ENCODE data around the gene TUBG2. TPM values are rescaled to one million over a fixed set of nuclear protein-coding genes. Genes with fewer than 3 reads are reported as not detected.

The TUBG2 gene
- total RNA-seq, 1 donor from 2014 or later, result 7.3 TPM

GRCh38 chr17:42677012-42677857, 18.2 kb downstream of the TUBG2 start:
- ATAC-seq, result peak; percentile 76

GRCh38 chr17:42677921-42678781, 19.1 kb downstream of the TUBG2 start:
- ATAC-seq, result peak; percentile 23

GRCh38 chr17:42678951-42679491, 19.9 kb downstream of the TUBG2 start:
- peak; percentile 0 for ATAC-seq

- ATAC-seq, result peak; percentile 31
These were observed 20.6 kb downstream of the TUBG2 start for GRCh38 chr17:42679492-42680330.

GRCh38 chr17:42680331-42680808, 21.3 kb downstream of the TUBG2 start:
- ATAC-seq, result no peak

GRCh38 chr17:42681976-42682721, 23.1 kb downstream of the TUBG2 start, which contains the start of gene CNTNAP1:
Gene CNTNAP1 (plus strand): TSS chr17:42682531. CDS start chr17:42682830, 299 bp downstream.
- no peak for ATAC-seq

DNA sequence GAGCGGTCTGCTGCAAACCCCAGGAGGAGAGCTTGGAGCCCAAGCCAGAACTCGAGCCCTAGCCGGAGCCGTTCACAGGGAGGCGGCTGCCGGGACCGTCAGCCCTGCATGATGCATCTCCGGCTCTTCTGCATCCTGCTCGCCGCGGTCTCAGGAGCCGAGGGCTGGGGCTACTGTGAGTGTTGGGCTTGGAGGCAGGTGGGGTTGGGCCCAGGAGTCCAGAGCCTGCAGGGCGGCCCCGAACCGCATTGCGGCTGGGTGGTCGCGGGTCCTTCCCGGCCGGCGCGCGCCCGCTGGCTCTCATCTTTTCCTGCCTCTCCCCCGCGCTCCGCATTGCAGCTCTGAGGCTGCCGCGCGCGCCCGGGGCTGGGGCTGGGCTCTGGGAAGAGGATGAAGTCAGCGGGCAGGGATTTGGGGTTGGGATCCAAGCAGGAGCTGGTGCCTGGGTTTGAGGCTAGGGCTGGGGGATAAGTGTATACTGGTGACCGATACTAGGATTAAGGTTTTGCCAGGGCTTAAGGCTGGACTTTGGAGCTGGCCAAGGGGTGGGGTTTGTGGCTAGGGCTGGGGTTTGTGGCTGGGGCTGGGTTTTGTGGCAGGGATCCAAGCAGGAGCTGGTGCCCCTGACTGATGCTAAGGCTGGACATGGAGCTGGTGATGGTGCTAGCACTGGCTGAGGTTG, 23.8 kb downstream of the TUBG2 start:
- ATAC-seq, result peak; percentile 1

GRCh38 chr17:42683407-42684034, 24.4 kb downstream of the TUBG2 start:
- peak; percentile 5 for ATAC-seq

DNA sequence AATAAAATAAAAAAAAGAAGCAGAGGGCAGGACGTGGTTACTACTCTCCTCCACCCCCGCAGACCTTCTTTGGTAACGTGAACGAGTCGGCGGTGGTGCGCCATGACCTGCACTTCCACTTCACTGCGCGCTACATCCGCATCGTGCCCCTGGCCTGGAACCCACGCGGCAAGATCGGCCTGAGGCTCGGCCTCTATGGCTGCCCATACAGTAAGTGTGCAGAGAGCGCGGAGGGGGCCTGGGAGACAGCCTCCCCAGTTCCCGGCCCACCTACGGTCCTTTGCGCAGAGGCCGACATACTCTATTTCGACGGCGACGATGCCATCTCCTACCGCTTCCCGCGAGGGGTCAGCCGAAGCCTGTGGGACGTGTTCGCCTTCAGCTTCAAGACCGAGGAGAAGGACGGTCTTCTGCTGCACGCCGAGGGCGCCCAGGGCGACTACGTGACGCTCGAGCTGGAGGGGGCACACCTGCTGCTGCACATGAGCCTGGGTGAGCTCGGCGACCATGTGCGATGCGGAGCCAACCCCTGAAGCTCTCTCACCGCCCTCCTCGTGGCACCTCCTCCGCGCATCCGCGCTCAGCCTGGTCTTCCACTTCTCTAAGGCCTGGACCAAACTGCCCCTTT, 26.0 kb downstream of the TUBG2 start:
- no peak for ATAC-seq

GRCh38 chr17:42685831-42686230, 26.7 kb downstream of the TUBG2 start:
- ATAC-seq, result no peak

DNA sequence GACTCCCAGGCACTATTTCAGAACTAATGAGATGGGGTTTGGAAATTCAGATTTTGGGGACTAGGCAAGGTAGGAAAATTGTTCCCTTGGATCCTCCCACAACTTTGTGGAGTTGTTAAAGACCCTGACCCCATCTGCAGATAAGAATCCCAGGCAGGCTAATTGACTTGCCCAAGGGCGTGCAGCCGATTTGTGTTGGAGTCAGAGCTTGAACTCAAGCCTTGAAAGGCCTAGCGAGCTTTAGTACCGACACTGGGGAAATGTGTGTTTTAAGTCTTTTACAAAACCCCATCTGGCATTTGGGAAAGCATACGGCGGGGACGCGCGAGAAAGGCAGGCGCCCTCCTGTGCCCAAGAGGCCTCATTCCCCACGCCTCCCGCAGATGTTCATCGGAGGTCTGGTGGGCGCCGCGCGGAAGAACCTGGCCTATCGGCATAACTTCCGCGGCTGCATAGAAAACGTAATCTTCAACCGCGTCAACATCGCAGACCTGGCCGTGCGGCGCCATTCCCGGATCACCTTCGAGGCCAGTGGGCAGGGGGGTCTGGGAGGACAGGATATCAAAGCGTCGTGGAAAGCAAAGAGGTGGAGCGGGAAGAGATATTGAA, 27.5 kb downstream of the TUBG2 start:
- ATAC-seq, result no peak

GRCh38 chr17:42687707-42688320, 28.7 kb downstream of the TUBG2 start:
- no peak for ATAC-seq

- no peak for ATAC-seq
These were observed 31.5 kb downstream of the TUBG2 start for GRCh38 chr17:42690596-42690995.

DNA sequence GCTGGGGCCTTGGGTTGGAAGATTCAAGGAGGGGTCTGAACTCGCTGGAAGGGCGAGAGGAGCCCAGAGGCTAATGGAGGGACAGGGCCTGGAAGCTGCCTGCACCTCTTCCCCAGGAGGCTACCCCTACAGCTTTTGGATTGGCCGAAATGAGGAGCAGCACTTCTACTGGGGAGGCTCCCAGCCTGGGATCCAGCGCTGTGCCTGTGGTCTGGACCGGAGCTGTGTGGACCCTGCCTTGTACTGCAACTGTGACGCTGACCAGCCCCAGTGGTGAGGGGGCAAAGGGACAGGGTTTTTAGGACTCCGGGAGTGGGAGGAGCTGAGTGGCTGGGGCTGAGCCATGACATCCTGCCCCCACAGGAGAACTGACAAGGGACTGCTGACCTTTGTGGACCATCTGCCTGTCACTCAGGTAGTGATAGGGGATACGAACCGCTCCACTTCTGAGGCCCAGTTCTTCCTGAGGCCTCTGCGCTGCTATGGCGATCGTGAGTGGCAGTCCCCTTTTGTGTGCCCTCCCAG, 32.0 kb downstream of the TUBG2 start:
- no peak for ATAC-seq

GRCh38 chr17:42692489-42692888, 33.4 kb downstream of the TUBG2 start:
- ATAC-seq, result no peak

- no peak for ATAC-seq
These were observed 35.4 kb downstream of the TUBG2 start for GRCh38 chr17:42694524-42694923.

- no peak for ATAC-seq
These were observed 36.4 kb downstream of the TUBG2 start for GRCh38 chr17:42695500-42695899.

DNA sequence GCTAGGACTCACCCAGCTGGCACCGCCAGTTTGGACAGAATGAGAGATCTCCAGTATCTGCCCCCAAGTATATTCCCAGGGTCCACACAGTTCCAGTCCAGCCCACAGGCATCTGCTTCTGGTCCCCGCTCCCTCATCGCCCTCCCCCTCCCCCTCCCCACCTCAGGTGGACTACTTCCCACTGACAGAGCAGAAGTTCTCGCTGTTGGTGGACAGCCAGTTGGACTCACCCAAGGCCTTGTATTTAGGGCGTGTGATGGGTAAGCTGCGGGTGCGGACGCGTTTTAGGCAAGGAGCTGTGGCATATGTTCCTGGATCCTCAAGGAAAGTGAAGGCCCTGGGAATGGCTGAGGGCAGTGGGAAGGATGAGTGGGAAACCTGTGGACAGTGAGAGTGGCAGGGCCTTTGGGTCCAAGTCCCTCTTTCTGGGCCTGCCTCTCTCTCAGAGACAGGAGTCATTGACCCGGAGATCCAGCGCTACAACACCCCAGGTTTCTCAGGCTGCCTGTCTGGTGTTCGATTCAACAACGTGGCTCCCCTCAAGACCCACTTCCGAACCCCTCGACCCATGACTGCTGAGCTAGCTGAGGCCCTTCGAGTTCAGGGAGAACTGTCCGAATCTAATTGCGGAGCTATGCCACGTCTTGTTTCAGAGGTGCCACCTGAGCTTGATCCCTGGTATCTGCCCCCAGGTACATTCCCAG, 38.2 kb downstream of the TUBG2 start:
- ATAC-seq, result no peak
